Tibial artery (tissue), 4 donors: Measurements from ENCODE around the gene THEMIS.

ENCODE experiments used
- DNase-seq, 2 donors: peaks; one replicate each; pipeline ENCODE4 v3.0.0-alpha.2; 2019
- H3K27ac ChIP-seq, 2 donors: fragments of 200-600 bp; sonication (generic) in 1 of 2; 1 replicate in 1 of 2; 2 replicates in 1 of 2; pipeline ENCODE4 v1.5.1; 2018 to 2019; ENCODE audit warnings: mild to moderate bottlenecking in 1 of 2
- H3K27me3 ChIP-seq, 2 donors: fragments of 200-600 bp; sonication (generic) in 1 of 2; one replicate each; pipeline versions ENCODE4 v1.5.1 to v1.6.0; 2016 to 2019
- H3K36me3 ChIP-seq, 3 donors: fragments of 200-600 bp; sonication (generic) in 2 of 3; one replicate each; pipeline ENCODE4 v1.5.1; 2016 to 2019; ENCODE audit warnings: mild to moderate bottlenecking in 2 of 3
- H3K4me1 ChIP-seq, 4 donors: fragments of 200-600 bp; sonication (generic) in 2 of 4; 1 replicate in 3 of 4; 2 replicates in 1 of 4; pipeline ENCODE4 v1.5.1; 2016 to 2019
- H3K4me3 ChIP-seq, 2 donors: fragments of 200-600 bp; sonication (generic) in 1 of 2; 1 replicate in 1 of 2; 2 replicates in 1 of 2; pipeline ENCODE4 v1.5.1; 2018 to 2019; ENCODE audit warnings: mild to moderate bottlenecking in 2 of 2
- H3K9me3 ChIP-seq, 3 donors: fragments of 200-600 bp; sonication (generic) in 1 of 3; one replicate each; pipeline ENCODE4 v1.5.1; 2016 to 2019
- intact Hi-C: fragments of 100-400 bp; cut with DNase I; formaldehyde crosslinking; loops from one replicate; pipeline ENCODE4 v1.15.0; 2023; ENCODE audit warnings: low total_unique reads
- TF ChIP-seq, protein P1 (sequence below), 2 experiments: fragments of 200-600 bp in 1 of 2; fragments of 450-650 bp in 1 of 2; IDR thresholded peaks; one replicate each; pipeline ENCODE4 v1.5.1; 2017 to 2019; ENCODE audit warnings: antibody characterized with exemption in 2 of 2, mild to moderate bottlenecking in 1 of 2, moderate library complexity in 1 of 2

Gene THEMIS

DNA sequence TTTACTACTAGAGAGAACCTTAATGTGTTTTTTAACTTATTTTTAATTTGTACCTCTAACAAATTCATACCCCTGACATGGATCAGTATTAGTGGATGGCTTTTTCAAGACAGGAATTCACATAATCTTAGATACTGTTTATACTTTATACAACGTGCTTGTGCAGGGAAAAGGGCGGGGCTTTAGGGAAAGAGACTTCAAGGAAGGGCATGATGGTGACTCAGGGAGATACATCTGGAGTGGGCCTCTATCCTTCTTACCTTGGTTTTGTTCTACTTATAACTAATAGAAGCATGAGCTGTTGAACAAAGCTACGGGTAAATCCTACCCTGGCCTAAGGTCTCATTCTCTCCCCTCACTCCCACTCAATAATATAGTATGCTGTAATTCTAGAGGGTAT, 163.1 kb downstream of the THEMIS start:
- TF ChIP-seq, protein P1, sequence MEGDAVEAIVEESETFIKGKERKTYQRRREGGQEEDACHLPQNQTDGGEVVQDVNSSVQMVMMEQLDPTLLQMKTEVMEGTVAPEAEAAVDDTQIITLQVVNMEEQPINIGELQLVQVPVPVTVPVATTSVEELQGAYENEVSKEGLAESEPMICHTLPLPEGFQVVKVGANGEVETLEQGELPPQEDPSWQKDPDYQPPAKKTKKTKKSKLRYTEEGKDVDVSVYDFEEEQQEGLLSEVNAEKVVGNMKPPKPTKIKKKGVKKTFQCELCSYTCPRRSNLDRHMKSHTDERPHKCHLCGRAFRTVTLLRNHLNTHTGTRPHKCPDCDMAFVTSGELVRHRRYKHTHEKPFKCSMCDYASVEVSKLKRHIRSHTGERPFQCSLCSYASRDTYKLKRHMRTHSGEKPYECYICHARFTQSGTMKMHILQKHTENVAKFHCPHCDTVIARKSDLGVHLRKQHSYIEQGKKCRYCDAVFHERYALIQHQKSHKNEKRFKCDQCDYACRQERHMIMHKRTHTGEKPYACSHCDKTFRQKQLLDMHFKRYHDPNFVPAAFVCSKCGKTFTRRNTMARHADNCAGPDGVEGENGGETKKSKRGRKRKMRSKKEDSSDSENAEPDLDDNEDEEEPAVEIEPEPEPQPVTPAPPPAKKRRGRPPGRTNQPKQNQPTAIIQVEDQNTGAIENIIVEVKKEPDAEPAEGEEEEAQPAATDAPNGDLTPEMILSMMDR (IDR thresholded peaks at IDR 0.05): no peak
- no peaks in the 10 kb centered on the region for H3K4me1 ChIP-seq
- no peak for DNase-seq
- H3K27me3 ChIP-seq: no peaks in the 10 kb centered on the region
- H3K4me3 ChIP-seq: no peak overlapping the region
- intact Hi-C loops: no loop called here
- no peaks in the 10 kb centered on the region for H3K9me3 ChIP-seq
- H3K36me3 ChIP-seq: no peaks in the 10 kb centered on the region
- H3K27ac ChIP-seq: no peak overlapping the region

DNA sequence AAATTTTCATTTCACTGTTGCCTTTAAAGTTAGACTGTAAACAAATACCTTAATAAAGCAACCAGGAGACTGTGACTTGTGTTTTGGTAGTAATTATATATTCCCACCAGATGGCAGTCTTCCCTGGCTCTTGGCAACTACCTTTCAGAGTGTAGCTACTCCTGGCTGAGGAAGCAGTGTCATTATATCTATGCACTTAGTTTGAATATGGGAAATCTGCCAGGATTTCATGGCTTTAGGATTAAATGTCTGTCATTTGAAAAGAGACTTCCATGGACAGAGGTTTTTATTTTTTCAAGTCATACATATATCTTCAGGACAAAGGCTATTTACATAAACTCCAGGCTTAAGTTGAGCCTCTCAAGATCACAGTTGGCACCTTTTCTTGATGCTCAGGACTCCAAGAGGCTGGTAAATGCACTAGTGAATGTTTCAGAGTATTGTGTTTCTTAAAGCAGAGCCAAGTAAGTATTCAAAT, 163.8 kb downstream of the THEMIS start:
- Histone ChIP-seq H3K27ac (no peak overlapping the region), H3K4me3 (no peak overlapping the region), H3K36me3 (no peaks in the 10 kb centered on the region), H3K27me3 (no peaks in the 10 kb centered on the region), H3K4me1 (no peaks in the 10 kb centered on the region), H3K9me3 (no peaks in the 10 kb centered on the region)
- DNase-seq: no peak
- intact Hi-C loops: no loop called here
- TF ChIP-seq, protein P1 (IDR thresholded peaks at IDR 0.05): peak; percentile 48 to 61

DNA sequence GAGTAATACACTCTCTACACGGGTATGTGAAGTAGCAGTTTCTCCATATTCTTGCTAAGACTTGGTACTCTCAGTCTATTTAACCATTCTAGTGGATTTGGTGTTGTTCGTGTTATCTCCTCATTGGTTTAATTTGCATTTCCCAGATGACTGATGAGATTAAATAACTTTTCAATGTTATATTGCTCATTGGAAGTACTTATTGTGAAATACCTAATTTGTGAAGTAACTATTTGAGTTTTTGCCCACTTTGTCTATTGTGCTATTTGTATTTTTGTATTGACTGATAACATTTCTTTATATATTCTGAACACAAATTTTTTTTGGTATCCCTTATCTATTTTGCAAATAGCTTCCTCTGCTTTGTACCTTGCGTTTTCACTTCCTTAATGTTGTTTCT, 167.9 kb downstream of the THEMIS start:
- Histone ChIP-seq H3K4me3 (no peak overlapping the region), H3K27ac (no peak overlapping the region), H3K27me3 (no peaks in the 10 kb centered on the region), H3K9me3 (no peaks in the 10 kb centered on the region), H3K36me3 (no peaks in the 10 kb centered on the region), H3K4me1 (no peaks in the 10 kb centered on the region)
- intact Hi-C loops: no loop called here
- no peak for DNase-seq
- TF ChIP-seq, protein P1 (IDR thresholded peaks at IDR 0.05): no peak

DNA sequence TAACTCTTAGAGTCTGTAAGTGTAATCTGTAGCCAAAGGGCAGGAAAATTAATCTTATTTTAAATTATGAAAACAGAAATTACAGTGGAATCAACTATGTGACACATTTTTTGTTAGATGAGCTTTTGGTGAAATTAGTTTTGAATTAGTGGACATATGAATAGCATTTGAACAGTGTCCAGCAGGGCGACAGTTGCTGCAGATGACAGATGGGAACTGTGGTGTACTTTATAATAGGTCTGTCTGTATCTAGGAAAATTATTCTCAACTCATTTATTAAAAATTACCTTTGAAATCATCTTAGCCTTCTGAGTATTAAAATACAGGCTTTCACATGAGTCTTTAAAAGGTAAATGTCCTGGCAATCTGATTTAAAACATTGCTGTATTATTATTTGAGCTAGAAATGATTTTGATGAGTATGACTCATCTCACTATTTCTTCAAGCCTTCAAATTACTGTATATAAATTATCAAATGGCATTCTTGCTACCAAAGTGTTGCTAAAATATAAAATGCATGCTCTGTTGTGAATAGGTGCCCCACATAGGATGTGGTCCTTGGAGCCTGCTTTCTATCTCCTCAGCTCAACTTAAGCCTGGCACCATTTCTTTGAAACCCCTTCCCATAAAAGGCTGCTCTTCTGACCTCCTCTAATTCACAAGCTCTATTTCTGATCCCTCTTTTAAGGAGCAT, 173.5 kb downstream of the THEMIS start:
- TF ChIP-seq, protein P1 (IDR thresholded peaks at IDR 0.05): no peak
- no peak for DNase-seq
- no peak overlapping the region for H3K27ac ChIP-seq
- no peak overlapping the region for H3K4me3 ChIP-seq
- no peaks in the 10 kb centered on the region for H3K4me1 ChIP-seq
- no peaks in the 10 kb centered on the region for H3K9me3 ChIP-seq
- H3K36me3 ChIP-seq: no peaks in the 10 kb centered on the region
- no peaks in the 10 kb centered on the region for H3K27me3 ChIP-seq
- intact Hi-C loops: no loop called here

DNA sequence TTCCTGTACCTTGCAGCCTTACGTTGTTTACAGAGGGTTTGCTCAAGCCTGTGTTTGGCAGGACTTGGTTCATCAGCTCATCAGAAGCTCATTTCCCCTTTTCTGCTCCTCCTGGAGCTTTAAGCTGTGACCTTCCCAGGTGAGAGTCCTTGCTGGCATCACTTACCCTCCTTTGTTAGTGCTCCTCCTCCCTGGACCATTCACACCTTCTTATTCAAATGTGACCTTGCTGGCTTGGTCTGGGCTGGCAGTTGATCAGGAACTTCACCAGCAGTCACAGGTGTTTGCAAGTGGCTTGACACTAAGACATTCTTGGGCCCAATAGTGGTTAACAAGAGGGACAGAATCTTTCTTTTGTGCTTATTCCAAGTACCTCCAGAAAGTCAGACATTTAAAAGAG, 175.0 kb downstream of the THEMIS start:
- no peaks in the 10 kb centered on the region for H3K27me3 ChIP-seq

More for the DNA sequence above, 175.0 kb downstream of the THEMIS start:
- no peak overlapping the region for H3K4me3 ChIP-seq
- DNase-seq: no peak
- no peaks in the 10 kb centered on the region for H3K9me3 ChIP-seq
- no peaks in the 10 kb centered on the region for H3K4me1 ChIP-seq
- intact Hi-C loops: no loop called here
- H3K27ac ChIP-seq: no peak overlapping the region
- H3K36me3 ChIP-seq: no peaks in the 10 kb centered on the region
- TF ChIP-seq, protein P1 (IDR thresholded peaks at IDR 0.05): no peak
